Measurements from ENCODE around the gene HAUS6.

DNA sequence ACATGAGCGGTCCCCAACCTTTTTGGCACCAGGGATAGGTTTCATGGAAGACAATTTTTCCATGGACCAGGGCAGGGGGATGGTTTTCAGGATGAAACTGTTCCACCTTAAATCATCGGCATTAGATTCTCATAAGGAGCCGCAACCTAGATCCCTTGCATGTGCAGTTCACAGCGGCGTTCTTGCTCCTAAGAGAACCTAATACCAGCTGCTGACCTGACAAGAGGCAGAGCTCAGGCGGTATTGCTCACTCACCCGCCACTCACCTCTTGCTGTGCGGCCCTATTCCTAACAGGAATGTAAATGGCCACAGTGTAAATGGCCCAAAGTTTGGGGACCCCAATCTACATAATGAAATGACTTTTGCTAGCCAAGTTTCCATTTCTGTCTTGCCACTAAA is 27.7 kb upstream of the HAUS6 start:
- TF ChIP-seq JUNB (IDR thresholded peaks at IDR 0.05; ENCODE audit: unreplicated experiment) (no peak), EZH2phosphoT487 (IDR thresholded peaks at IDR 0.05; ENCODE audit: unreplicated experiment) (no peak), EZH2 (IDR thresholded peaks at IDR 0.05; ENCODE audit: low read depth, unreplicated experiment) (no peak)
- TF ChIP-seq, protein P1, sequence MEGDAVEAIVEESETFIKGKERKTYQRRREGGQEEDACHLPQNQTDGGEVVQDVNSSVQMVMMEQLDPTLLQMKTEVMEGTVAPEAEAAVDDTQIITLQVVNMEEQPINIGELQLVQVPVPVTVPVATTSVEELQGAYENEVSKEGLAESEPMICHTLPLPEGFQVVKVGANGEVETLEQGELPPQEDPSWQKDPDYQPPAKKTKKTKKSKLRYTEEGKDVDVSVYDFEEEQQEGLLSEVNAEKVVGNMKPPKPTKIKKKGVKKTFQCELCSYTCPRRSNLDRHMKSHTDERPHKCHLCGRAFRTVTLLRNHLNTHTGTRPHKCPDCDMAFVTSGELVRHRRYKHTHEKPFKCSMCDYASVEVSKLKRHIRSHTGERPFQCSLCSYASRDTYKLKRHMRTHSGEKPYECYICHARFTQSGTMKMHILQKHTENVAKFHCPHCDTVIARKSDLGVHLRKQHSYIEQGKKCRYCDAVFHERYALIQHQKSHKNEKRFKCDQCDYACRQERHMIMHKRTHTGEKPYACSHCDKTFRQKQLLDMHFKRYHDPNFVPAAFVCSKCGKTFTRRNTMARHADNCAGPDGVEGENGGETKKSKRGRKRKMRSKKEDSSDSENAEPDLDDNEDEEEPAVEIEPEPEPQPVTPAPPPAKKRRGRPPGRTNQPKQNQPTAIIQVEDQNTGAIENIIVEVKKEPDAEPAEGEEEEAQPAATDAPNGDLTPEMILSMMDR (conservative IDR thresholded peaks at IDR 0.05; ENCODE audit: low read depth in 2 of 2) = no peak
- TF ChIP-seq, protein P2, sequence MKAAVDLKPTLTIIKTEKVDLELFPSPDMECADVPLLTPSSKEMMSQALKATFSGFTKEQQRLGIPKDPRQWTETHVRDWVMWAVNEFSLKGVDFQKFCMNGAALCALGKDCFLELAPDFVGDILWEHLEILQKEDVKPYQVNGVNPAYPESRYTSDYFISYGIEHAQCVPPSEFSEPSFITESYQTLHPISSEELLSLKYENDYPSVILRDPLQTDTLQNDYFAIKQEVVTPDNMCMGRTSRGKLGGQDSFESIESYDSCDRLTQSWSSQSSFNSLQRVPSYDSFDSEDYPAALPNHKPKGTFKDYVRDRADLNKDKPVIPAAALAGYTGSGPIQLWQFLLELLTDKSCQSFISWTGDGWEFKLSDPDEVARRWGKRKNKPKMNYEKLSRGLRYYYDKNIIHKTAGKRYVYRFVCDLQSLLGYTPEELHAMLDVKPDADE (IDR thresholded peaks at IDR 0.05) = no peak

Data from GM23338 (cell line).